HG02943 (cell line): ENCODE results near the gene PEMT.

ENCODE experiments used
- ATAC-seq: cut with Tn5 transposase; IDR thresholded peaks from one replicate; pipeline ENCODE4 v1.9.1; 2021; ENCODE audit warnings: mild to moderate bottlenecking, low read depth, moderate library complexity; ENCODE audit not compliant: unreplicated experiment

PEMT gene

DNA sequence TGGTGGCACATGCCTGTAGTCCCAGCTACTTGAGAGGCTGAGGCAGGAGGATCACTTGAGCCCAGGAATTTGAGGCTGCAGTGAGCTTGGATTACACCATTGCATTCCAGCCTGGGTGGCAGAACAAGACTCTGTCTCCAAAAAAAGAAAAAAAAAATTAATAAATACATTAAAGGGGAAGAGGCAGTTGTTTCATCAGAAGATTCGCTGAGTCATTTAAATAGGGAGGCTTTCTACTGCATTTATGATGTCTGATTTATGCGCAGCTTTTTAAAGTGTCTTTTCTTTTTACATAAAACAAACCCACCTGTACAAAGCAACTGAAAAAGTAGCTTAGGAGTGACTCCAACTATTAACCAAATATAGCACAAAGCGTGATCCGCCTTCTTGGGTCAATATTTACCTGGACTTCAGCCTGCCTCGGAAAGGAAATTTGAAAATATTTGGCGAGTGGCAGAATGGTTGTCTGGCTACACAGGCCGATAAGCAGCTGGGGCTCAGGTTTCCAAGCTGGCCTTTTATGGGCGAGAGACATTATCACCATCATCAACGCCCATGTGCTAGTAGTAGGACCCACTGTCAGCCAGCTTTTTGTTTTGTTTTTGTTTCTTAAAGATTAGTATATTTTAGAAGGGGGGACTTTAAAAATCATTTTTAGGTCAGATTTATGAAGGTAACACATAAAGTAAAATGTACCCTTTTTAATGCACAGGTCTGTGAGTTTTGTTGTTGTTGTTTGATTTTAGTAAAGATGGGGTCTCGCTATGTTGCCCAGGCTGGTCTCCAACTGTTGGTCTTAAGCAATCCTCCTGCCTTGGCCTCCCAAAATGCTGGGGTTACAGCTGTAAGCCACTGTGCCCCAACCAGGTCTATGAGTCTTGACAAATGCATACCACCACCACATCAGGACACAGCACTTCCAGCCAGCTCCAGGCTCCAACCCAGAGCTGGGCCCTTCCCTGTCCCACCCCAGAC lies 52.8 kb downstream of the PEMT start:
- ATAC-seq: no peak

DNA sequence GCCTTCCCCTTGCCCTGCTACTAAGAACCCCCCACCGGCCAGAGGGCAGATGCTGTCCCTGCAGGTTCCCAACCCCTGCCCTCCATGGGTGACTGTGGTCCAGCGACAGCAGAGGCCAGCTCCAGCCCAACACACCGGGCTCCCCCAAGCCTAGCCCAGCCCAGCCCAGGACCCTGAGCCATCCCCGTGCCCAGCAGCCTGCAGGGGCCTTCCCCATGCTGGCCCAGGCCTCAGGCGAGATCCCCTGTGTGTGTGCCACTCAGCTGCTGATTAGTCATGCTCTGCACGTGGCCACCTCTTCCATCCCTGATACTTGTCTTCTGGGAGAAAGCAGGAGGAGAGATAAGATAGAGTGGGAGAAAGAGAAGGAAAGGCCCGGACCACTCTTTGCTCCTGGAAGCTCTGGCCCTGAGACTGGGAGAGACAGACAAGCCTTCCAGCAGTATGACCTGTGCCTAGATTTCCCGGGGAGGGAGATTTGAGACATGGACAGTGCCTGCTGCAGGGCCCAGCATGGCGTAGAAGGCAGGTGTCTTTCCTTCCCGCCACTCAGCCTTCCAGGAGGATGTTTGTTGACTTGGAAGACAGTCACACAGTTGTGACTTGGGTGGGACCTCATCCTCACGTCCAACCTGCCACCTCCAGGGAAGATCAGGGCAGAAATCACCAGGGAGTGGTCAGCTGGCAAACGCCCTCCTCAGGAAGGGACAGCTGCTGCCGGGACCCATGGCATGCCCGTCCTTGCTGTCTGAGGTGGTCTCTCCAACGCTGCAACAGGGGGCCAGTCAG lies 54.0 kb downstream of the PEMT start:
- no peak for ATAC-seq

DNA sequence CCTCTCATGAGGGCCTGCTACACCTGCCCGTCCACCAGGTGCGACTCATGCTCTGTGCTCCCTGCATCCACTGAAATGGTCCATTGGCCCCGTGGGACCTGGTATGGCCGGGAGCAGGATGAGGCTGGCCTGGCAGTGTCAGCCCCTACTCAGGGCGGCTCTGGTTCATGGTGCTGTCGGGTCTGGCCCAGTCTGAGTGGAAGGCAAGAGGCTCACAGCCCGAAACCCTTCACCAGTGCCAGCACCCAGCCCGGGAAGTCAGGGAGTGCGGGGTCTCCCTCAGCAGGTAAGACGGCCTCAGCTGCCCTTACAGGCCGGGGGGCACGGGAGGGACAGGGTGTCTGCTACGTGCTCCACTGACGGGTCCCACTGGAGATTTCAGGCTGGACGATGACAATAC lies 54.8 kb downstream of the PEMT start:
- no peak for ATAC-seq

DNA sequence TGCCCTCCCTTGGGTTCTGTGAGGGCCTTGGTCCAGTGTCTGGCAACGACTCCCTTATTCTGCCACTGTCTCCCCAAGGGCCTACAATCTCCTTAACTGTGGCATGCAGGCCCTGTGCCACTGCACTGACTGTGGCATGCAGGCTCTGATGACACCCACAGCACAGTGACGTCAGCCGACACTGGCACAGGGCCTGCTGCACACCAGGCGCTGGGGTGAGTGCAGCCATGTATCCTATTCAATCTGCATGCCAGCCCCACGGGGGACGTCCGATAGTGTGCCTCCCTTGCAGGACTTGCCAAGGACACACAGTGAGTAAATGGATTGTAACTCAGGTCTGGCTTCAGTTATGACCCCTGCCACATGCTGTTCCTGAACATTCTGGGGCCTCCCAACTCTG lies 55.6 kb downstream of the PEMT start:
- no peak for ATAC-seq

DNA sequence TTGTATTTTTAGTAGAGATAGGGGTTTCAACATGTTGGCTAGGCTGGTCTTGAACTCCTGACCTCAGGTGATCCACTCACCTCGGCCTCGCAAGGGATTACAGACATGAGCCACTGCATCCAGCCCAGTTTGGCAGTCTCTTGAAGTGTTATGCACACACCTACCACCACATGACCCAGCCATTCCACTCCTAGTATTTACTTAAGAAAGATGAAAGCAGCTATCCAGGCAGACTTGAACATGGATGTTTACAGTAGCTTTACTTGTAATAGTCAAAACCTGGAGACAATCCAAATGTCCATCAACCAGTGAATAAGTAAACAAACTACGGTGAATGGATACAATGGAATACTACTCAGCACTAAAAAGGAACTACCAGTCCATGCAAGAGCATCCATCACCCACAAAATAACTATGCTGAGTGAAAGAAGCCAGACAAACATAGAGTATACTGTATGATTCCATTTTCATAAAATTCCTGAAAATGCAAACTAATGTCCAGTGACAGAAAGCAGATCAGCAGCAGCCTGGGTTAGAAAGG lies 57.5 kb downstream of the PEMT start:
- no peak for ATAC-seq

DNA sequence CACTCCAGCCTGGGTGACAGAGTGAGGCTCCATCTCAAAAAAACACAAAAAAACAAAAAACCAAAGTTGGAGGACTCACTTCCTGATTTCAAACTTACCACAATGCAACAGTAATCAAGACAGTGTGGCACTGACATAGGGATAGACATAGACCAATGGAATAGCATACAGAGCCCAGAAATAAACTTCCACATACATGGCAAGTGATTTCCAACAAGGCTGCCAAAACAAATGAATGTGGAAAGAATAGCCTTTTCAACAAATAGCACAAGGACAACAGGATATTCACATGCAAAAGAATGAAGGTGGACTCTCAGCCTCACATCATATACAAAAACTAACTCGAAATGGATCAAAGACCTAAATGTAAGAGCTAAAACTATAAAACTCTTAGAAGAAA lies 58.5 kb downstream of the PEMT start:
- ATAC-seq: no peak

DNA sequence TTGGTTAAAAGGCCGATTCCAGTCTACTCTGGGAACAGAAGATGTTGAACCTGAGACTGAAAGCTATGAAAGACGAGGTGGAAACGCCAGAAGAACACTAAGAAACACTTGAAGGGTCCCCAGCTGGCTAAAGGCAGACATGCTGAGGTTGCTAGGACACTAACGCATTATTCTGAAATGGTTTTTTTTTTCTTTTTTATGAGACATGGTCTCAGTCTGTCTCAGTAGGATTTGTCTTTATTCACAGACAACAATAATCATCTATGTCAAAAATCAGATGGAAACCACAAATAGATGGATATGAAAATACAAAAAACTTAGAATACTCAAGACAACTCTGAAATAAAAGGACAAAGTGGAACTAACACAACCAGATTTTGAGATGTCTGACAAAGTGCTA lies 60.4 kb downstream of the PEMT start:
- ATAC-seq: no peak

DNA sequence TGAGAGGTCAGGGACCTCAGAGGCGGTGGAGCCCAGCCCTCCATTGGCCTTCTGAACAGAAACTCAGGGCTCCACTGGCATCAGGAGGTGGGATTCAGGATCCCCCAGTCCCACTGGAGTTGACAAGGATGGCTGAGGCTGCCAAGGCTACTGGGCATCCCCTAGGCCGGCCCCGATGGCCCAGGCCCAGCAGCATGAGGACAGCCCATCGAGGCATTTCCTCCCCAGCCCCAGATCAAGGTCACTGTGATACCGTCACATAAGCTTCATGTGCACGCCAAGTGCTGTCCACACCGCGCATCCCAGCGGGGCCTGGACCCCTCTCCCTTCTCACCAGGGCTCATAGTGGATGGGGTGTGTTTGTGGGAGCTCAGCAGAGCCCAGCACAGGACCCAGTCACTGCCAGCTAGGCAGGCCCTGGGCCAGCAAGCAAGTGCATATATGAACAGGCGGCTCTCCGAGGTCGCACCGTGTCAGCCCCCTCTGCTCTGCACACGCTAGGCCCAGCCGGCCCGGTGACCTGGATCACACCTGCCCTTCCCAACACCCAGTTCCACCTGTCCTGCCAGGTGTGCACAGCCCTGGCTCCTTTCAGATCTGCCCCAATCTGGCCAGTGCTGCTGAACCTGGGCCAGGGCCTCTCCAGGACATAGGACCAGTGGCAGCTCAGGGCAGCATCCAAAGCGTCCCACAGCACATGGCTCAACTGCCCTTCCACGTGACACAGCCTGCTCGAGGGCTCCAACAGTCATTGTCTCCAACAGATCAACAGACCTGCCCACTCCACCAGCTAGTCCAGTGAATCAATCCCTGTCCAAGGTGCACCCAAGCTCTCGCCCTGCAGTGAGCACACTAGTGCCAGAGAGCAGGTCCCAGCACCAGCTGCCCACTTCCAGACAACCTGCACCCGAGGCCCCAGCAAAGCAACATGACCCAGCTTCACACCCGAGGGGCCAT lies 62.5 kb downstream of the PEMT start:
- no peak for ATAC-seq

DNA sequence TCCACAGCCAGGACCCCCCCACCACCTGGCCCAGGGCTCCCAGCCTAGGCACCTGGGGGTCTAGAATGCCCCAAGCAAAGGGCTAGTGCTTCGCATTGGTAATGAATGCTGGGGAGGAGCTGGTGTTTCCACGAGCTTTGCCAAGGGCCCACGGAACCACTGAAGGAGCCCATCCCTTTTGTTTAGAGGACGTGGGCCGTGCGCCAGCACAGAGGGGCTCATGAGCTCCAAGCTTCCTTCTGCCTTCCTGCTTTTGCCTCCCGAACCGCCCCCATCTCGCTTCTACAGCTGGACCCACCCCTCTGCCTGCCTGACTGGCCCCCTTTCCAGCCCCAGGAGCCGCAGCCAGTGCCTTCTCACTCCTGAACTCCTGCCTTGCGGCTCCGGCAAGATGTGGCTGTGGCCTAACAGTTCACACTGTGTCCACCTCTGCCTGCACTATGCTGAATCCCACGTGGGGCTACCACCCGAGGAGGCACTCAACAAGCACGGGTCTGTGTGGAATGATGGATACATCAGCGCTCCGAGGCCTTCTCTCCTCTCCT lies 63.5 kb downstream of the PEMT start:
- ATAC-seq: no peak

DNA sequence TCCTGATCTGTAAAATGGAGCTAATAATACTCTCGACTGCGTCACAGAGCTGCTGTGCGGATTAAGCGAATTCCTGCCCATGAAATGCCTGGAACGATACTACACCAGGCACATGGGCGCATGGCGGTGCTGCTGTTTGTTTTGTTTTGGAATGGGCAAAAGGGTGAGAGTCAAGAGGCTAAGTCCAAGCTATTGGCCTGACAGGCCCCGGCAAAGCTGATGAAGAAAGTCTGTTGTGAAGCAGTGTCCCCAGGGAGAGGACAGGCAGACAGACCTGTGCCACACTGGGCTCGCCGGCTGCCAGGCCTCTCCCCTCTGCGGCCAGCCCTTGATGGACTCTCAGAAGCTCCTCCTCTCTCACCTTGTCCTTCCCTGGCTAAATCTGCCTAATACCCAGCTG lies 64.0 kb downstream of the PEMT start:
- no peak for ATAC-seq

DNA sequence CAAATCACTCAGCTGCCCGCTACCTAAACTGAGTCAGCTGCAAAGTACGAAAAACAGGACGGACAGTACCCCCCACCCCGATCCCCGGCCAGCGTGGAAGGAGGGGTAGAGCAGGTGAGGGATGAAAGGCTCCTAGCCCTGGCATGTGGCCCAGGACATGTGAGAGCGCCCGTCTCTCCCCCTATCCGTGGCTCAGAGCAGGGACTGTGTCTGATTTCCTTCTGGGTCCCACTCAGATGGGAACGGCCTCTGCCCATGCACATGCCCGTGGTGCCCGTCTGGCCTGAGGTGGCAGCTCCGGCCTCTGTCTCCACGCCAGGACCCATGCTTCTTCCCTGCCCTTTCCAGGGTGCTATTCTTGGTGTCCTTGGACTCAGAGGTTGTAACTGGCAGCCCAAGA lies 65.1 kb downstream of the PEMT start:
- ATAC-seq: no peak

DNA sequence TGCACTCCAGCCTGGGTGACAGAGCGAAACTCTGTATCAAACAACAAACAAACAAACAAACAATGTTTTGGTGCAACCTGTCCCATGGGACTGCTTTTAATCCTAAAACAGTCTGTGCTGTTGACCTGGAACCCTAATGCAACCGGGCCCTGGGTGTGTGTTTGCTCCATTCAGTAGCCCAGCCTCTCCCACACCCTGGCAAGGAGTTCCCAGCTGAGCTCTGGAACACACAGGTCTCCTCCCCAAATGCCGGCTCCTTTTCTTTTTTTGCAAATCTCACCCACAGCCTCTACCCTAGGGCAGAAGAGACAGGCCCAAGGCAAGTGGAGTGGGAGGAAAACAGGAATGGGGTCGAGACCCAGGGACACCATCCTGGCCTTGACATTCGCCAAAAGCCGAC lies 65.6 kb downstream of the PEMT start:
- no peak for ATAC-seq

DNA sequence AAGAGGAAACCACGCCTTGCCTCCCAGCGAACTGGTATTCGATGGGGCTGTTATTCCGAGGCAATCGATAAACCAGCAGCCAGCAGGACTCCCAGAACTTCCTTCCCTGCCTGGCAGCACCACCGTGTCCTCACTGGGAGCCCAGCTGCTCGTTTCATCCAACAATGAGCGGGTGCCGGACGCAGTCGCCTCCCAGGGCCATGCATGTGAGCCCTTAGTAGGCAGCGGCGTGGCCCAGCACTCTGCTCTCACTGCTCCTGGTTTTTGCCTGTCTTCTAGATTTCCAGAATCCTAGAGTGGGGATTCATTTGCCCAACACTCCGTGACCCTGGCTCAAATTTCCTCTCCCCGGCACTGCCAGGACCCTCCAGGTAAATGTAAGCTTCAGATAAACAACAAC lies 66.2 kb downstream of the PEMT start:
- ATAC-seq: no peak

DNA sequence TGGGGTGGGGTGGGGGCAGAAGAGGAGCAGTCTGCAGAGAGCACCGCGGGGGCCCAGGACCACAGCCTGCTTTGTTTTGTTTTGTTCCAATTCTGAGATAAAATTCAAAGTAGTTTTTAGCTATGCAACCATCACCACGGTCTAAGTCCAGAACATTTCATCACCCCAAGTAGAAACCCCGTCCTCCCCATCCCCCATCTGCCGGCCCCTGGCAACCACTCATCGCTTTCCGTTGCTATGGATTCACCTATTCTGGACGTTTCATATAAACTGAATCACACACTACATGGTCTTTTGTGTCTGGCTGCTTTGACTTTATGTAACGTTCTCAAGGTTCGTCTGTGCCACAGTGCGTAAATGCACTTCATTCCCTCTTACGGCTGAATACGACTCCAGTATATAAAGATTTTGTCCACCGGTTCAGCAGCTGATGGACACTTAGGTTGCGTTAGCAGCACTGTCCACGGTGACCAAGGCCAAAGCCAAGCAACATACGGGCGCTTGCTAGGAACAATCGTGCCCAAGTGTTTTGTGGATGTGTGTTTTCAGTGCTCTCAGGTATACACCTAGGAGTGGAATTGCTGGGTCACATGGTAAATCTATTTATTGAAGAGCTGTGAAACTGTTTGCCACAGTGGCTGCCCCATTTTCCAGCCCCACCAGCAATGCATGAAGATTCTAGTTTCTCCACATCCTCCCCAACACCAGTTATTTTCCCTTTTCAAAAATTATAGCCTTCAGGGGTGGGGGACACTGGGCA lies 67.6 kb downstream of the PEMT start:
- no peak for ATAC-seq

DNA sequence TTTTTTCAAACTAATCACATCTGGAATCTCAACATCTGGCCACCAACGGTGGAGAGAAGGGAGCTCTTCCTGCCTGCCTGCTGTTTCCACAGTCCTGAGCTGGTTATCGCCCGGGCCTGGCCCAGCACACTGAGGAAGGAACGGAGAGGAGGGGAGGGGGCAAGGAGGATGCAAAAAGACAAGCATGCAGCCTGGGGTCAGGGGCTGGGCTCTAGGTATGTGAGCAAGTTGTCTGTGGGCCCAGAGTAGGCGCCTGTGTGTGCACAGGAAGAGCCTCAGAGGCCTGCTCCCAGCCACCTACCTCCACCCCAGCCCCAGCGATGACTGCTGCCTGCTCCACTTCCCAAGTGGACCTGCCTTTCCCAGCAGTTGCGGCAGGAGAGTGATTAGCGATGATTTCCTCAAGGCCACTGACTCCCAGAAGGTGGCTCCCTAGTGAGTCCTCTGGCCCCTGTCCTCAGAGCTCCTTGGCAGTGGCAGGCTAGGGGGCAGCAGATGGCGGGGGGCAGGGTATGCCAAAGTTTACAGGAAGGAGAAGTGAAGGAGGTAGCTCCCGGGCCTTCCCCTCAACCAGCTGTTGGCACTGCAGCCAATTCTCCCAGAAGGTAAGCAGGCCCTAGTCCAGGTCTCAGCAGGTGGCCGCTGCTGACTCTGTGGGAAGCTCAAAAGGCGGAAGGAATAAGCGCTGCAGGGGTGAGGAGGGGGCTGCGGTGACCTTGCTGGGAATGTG lies 68.3 kb downstream of the PEMT start:
- ATAC-seq: no peak

DNA sequence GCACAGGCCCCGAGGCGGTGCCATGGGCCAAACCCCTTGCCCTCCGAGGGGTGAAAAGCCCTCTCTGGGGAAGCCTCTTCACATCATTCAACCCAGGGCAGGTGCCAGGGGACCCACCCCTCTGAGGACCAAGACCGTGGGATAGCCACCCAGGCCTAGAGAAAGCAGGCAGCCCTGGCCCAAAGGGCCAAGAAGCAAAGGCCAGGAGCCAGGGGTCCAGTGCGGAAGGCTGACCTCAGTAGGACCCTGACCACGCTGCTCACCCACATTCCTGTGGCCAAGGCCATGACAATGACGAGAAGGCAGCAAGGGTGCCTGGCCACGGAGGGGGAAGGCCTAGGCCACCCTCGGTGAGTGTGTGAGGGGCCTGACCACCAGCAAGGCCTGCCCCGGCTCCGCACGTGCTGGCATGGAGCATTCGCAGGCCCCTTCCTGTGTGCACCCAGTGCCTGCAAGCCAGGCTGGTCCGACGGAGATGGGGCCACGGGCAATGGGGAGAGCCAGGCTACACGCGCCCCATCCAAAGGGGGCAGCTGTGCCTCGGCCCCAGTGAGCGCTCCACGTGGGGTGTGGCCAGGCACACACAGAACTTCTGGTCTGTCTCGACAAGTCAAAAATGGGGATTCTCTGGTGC lies 70.8 kb downstream of the PEMT start:
- ATAC-seq: no peak

DNA sequence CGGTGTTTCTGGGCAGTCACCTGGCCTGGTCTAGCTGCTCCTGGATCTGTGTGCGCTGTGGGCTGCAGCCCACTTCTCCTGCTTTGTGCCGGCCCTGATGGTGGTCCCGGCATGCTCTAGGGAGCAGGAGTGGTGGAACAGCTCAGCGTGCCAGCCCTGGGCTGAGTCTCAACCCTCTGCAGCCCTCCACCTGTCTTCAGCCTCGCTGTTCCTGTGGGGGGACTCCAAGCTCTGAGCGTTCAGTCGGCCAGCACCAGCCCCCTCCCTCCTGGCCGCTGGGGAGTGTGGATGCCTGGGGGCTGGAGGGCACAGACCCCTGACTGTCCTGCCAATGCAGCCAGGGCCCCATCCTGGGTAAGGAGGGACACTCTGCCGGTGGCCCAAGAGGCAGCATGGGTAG lies 71.6 kb downstream of the PEMT start:
- ATAC-seq: no peak

DNA sequence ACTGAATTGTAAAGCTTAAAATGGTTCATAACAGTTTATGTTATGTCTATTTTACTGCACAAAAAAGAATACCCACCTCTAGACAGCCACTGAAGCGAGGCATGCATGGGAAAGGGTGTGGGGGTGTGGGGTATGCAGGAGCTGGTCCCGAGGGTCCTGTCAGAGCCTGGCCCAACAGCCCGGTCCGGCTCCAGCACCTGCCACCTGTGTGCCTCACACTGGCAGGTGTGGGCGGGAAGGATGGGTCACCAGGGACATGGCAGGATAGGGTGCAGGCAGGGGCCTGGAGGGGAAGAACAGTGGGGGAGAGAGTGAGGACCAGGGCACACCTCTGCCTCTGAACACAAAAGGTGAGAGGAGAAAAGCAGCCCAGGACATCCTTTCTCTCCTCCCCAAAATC lies 72.6 kb downstream of the PEMT start:
- ATAC-seq: no peak
